ENCODE data around the gene CTAGE1. TPM values are rescaled to one million over a fixed set of nuclear protein-coding genes. Genes with fewer than 3 reads are reported as not detected.
"Not testable (repeated sequence)": the region's sequence is repeated elsewhere in the genome, so short reads cannot be mapped to it uniquely, and the experiment has no call there.

Gene CTAGE1
- total RNA-seq, 1 donor from 2014 or later = not detected

DNA sequence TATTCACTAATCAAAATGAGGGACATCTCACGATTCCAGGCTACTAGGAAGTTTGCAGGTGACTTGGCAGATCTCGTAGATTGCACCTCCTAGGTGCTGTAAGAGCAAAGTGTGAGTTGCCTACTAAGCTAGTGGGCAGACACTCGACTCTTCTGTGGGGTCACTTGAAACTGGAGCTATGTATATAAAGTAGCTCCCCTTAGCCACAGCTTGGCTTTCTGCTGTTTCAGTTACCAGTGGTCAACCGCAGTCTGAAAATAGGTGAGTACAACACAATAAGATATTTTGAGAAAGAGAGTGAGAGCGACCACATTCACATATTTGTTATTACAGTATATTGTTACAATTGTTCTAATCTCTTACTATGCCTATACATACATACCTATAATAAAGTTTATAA, 23.3 kb downstream of the CTAGE1 start:
- no peak for DNase-seq (ENCODE audit: extremely low read depth, low read depth, low spot score)

DNA sequence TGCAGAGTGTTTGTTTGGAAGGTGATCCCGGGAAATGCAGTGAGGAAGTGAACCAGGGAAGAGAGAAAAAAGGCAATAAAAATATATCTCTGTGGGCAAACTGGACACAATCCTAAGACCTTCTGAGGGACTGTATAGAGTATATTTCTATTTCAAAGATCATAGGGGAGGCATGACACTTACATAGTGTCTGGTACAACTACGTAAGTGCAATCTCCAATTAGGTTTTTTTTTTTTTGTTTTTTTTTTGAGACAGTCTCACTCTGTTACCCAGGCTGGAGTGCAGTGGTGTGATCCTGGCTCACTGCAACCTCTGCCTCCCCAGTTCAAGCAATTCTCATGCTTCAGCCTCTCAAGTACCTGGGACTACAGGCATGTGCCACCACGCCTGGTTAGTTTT, 24.6 kb downstream of the CTAGE1 start:
- not testable (repeated sequence) for DNase-seq (ENCODE audit: extremely low read depth, low read depth, low spot score)

DNA sequence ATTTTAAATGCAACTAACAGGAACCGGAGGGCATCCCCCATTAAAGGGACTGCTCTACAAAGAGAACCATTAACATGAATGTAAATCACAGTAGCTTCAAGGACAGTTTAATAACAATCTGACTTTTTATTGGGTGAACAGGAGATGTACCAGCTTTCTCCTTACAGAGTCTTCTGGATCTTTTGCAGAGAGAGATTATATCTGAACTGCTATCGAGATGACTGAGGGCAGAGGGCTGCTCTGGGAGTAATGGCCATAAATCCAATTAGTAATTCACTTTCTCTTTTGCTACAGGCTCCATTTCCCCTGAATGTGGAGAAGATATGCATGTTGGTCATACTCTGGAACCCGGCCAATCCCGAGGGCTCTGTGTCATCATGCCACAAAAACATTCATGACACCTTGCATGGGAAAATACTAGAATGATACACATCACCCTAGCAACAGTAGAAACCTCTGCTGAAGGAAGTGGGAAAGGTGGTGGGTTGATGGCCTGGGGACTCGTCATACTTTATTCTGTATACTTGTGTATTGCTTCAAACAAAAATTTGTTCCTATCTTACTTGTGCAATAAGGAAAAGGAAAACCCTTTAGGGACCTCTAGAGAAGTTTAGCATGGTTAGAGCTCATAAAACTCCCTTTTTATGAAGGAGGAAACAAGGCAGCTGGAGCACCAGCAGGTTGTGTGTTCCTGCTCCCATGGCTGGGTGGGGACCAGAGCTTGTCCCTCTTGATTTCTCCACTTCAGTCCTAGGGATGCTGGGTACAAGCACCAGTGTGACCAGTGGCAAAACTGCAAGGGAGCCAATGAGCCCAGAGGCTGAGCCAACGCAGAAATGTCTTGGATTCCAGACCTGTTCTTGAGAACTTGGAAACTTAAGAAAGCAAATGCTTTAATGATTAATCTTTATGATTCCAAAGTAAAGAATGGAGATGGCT, 26.0 kb downstream of the CTAGE1 start:
- peak; percentile 82 for DNase-seq (ENCODE audit: extremely low read depth, low read depth, low spot score)

DNA sequence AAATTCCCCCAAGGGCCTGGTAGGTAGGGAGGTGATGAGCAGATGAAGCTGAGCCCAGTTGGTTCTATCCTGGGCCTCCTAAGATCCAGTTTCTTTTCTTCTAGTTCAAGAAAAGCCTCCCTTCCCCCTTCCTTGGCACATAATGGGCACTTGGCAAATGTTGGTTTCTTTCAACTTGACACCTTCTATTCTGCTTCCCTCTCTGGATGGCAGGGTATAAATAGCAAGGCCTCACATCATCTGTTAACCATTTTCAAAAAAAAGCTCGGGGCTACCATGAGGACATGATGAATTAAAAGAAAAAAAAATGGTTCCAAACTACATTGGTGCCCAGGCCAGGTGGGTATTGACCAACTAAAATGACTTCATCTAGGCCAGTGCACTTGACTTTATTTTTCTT, 29.9 kb downstream of the CTAGE1 start:
- DNase-seq (ENCODE audit: extremely low read depth, low read depth, low spot score) = no peak

DNA sequence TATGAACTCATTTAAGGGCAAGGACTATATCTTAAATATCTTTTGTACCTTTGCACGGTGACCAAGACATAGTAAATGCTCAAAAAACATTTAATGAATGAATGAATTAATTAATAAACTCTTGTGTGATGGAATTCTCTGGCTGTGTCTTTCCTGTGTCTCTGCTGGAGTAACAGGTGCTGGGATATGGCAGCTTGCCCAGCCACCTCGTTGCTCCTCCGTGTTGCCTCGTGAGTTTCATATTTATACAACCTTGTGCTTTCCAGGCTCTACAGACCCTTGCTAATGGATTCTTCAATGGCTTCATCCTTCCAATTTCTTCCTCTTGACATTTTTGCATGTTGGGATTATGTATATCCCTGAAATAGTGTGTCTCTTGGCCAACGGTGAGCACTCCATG, 30.4 kb downstream of the CTAGE1 start:
- no peak for DNase-seq (ENCODE audit: extremely low read depth, low read depth, low spot score)

DNA sequence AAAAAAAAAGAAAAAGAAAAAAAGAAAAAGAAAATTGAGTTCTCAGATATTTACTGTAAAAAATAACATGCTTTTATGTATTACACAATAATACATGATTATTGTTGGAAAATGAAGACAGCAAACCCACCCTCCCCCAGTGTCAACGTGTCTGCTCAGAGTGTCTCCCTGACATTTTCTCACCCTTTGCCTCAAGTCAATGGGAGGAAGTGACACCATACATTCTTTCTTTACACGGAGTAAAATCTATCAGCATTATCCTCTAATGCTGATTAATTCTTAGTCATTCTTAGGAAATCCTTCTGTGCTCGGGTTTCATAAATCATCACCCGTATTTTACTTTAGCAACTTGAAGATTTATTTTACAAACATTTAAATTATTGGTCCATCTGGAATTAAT, 32.0 kb downstream of the CTAGE1 start:
- peak; percentile 85 for DNase-seq (ENCODE audit: extremely low read depth, low read depth, low spot score)

DNA sequence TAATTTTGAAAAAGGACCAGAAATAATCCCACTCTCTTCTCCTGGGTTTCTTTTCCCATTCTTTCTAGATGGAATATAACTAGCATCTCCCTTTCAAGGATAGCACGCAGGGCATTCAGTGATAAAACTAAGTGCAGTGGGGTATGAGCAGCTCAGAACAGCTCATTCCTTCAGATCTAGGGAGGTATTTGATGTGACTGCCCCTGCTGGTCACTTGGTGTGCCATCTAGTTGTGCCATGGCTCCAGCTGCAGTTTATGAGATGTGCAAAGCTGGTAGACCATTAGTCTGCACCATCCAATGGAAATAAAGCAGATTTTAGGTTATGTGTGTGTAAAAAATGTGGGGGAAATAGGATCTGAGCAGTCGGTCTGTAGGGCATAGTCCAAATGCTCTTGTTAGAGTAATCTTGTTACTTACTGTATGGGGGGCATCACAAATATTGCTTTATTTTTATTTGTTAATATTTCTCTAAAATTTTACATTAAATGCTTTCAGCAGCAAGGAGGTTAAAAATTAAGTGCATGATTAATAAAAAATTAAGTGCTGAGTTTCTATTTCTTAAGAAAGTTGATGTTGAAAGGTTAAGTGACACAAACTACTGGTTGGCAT, 38.9 kb downstream of the CTAGE1 start:
- DNase-seq (ENCODE audit: extremely low read depth, low read depth, low spot score) = no peak

DNA sequence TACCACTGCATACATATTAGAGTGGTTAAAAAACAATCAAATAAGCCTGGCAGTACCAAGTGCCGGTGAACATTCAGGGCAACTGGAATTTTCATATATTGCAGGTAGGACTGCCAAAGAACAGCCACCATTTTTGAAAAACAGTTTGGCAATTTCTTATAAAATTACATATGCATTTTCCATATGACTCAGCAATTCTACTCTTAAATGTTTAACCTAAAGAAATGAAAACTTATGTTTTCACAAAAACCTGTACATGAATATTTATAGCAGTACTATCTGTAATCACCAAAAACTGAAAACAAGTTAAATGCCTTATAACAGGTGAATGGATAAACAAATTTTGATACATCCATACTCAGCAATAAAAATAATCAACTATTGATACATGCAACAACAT, 39.9 kb downstream of the CTAGE1 start:
- no peak for DNase-seq (ENCODE audit: extremely low read depth, low read depth, low spot score)

DNA sequence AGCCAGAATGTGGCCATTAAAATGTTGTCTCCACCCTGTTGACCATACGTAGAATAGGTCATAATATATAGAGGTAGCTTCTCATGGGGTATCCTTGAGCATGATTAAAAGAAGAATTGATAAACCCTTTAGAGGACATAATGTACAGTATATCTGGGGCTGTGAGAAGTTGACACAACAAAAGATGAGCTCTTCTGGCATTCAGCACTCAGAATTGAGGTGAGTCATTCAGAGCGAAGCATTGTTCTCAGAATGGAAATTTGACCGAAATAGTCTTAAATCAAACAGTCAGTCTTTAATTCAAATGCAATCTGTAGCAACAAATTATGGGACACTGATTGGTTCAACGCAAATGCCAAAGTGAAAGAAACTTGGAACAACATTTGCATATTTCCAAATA, 47.3 kb downstream of the CTAGE1 start:
- DNase-seq (ENCODE audit: extremely low read depth, low read depth, low spot score) = no peak

DNA sequence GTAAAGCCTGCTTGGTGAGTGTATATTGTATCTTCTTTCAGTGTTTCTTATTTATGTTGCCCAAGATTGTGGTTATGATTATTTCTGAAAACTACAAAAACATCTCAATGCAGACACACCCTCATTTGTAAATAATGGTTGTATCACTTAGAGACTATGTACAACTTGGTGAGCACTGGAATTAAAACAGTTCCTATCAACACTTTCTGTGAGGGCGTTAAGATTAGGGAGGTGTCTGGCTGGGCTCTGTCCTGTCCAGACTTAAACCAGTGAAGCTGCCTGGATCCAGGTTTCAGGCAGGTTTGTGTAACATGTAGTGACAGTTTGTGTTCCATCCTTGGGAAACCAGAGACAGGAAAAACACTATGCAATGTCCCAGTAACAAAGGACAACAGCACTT, 49.7 kb downstream of the CTAGE1 start:
- no peak for DNase-seq (ENCODE audit: extremely low read depth, low read depth, low spot score)

DNA sequence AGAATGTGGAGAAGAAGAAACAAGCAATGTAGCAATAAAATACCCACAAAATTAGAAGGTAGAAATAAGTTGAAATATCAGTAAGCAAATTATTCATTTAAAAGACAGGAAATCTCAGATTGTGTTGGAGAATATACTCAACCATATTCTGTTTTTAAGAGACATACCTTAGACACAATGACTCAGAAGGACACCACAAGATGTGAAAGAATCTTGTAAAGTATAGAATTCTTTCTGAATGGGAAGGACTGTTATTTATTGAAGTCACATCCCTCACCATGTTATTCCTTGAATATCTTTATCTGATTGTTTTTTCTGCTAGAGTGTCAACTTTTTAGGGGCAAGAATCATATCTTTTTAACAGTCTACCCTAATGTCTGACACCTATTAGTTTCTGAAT, 50.4 kb downstream of the CTAGE1 start:
- no peak for DNase-seq (ENCODE audit: extremely low read depth, low read depth, low spot score)

DNA sequence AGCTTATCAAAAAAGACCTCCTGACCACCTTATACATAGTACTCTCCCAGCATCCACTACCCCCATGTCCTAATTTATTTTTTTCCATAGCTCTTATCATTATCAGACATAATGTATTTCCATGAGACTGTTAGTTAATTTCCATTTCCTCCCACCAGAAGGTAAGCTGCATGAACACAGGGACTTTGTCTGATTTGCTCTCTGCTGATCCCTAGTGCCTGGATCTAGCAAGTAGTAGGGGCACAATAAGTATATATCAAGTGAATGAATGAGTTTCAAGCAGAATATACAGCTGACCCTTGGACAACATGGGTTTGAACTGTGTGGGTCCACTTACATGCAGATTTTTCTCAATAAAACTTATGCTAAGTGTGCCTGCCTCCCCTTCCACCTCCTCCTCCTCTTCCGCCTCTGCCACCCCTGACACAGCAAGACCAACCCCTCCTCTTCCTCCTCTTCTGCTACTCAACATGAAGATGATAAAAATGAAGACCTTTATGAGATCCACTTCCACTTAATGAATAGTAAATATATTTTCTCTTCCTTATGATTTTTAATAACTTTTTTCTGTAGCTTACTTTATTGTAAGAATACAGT, 53.8 kb downstream of the CTAGE1 start:
- DNase-seq (ENCODE audit: extremely low read depth, low read depth, low spot score) = no peak

Other genes with a start within 250 kb of the CTAGE1 start
- gene GATA6, start 248.3 kb downstream of the CTAGE1 start, total RNA-seq = 7.0 and 18.1 TPM in 2 replicates